ENCODE data around the gene WDR87.

DNA sequence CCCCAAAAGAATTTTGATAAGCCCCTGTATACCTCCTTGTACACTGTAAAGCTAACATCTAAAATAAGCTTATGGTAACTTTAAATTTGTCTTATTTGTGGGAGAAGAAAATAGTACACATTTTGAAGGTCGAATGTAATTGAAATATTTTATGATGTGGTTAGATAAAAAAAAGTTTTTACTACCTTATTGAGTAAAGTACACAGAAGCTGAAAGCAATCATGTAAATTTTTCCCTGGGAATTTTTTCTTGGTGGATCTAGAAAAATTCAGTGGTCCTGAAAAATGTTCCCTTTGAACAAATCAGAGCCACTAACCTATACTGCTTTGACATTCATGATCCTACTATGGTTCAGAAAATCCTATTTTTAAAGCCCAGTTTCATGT lies 47.5 kb upstream of the WDR87 start:
- TF ChIP-seq, protein P1, sequence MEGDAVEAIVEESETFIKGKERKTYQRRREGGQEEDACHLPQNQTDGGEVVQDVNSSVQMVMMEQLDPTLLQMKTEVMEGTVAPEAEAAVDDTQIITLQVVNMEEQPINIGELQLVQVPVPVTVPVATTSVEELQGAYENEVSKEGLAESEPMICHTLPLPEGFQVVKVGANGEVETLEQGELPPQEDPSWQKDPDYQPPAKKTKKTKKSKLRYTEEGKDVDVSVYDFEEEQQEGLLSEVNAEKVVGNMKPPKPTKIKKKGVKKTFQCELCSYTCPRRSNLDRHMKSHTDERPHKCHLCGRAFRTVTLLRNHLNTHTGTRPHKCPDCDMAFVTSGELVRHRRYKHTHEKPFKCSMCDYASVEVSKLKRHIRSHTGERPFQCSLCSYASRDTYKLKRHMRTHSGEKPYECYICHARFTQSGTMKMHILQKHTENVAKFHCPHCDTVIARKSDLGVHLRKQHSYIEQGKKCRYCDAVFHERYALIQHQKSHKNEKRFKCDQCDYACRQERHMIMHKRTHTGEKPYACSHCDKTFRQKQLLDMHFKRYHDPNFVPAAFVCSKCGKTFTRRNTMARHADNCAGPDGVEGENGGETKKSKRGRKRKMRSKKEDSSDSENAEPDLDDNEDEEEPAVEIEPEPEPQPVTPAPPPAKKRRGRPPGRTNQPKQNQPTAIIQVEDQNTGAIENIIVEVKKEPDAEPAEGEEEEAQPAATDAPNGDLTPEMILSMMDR (IDR thresholded peaks at IDR 0.05): no peak
- no peak for TF ChIP-seq EZH2phosphoT487 (IDR thresholded peaks at IDR 0.05)

Measured in neural progenitor cell (in vitro differentiated cells).